Measurements from ENCODE around the gene ALDH4A1.
"Not testable (repeated sequence)": the region's sequence is repeated elsewhere in the genome, so short reads cannot be mapped to it uniquely, and the experiment has no call there.

The ALDH4A1 gene

GRCh38 chr1:18900303-18900841 is 2.0 kb downstream of the ALDH4A1 start:
- no peak for DNase-seq (ENCODE audit: low read depth)

DNA sequence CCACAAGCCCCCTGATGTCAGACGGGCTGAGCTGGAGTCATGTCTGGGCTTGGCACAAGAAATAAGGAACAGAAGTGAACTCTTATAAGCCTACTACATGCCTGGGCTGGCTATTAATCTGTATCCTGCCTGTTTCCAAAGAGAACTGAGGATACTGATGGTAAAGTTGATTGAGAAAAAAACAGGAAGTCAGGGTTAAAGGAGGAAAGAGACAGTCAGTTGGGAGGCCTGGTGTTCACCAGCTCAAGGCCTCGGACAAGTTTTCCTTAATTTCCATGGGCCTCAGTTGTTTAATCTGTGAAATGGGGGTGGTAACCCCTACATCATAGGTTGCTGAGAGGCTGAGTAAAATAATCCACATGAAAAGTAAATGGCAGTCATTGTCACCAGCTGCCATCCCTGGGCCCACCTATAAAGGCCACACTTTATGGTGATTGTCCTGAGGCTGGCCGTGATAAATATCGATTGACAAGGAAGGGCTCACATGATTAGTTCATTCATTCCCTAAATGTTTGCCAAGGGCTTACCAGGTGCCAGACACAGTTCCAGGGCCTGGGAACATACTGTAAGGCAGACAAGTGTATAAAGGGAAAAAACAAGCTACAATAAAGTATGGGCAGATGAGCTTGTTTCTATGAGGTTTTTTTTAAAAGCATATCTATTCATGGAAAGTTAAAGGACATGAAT is 2.8 kb downstream of the ALDH4A1 start:
- no peak for DNase-seq (ENCODE audit: low read depth)

GRCh38 chr1:18898567-18898966 is 3.8 kb downstream of the ALDH4A1 start:
- DNase-seq (ENCODE audit: low read depth), result no peak

DNA sequence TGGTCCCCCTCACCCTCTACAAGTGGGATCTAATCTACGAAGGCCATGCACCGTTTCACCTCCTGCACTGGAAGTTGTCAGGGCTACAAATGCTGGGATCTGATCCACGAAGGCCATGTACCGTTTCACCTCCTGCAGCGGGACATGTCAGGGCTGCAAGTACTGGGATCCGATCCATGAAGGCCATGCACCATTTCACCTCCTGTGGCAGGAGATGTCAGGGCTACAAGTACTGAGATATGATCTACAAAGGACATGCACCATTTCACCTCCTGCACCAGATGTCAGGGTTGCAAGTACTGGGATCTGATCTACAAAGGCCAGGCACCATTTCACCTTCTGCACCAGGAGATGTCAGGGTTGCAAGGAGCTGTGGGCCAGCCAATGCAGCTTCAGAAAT is 7.0 kb downstream of the ALDH4A1 start:
- DNase-seq (ENCODE audit: low read depth), result no peak

- no peak for DNase-seq (ENCODE audit: low read depth)
Measured at GRCh38 chr1:18893120-18893519, 9.2 kb downstream of the ALDH4A1 start.

- DNase-seq (ENCODE audit: low read depth), result not testable (repeated sequence)
Measured at GRCh38 chr1:18891858-18892257, 10.5 kb downstream of the ALDH4A1 start.

- DNase-seq (ENCODE audit: low read depth), result no peak
Measured at GRCh38 chr1:18891426-18891780, 11.0 kb downstream of the ALDH4A1 start.

DNA sequence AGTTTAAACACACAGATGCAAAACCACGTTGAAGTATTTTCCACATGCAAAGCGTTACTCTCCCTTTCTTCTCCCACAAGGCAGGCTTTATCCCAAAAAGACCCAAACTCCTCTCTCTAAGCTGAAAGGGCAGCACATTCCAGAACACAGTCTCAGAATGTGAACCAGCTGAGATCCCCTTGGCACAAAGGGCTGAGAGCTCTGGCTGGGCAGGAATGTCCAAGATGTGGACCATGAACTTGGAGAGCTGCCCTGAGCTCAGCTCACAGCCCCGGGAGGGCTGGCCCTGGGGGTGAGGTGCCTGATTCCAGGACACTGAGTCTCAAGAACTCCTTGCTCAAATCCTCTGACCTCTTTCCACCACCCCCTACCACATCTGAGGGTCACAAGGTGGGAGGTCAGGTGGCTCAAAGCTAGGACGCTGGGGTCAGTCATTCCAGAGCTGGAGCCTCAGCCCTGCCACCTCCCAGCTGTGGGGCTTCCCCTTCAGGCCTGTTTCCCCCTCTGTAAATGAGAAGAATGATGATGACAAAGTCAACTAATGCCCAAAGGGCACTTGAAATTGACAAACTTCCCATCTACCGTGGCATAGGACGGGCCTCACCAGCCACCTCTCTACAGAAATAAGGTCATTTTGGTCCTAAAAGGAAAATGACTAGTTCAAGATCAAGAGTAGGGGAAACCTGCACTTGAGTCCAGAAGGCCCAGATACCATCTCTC is 11.5 kb downstream of the ALDH4A1 start:
- no peak for DNase-seq (ENCODE audit: low read depth)

- no peak for DNase-seq (ENCODE audit: low read depth)
Measured at GRCh38 chr1:18886003-18886335, 16.4 kb downstream of the ALDH4A1 start.

DNA sequence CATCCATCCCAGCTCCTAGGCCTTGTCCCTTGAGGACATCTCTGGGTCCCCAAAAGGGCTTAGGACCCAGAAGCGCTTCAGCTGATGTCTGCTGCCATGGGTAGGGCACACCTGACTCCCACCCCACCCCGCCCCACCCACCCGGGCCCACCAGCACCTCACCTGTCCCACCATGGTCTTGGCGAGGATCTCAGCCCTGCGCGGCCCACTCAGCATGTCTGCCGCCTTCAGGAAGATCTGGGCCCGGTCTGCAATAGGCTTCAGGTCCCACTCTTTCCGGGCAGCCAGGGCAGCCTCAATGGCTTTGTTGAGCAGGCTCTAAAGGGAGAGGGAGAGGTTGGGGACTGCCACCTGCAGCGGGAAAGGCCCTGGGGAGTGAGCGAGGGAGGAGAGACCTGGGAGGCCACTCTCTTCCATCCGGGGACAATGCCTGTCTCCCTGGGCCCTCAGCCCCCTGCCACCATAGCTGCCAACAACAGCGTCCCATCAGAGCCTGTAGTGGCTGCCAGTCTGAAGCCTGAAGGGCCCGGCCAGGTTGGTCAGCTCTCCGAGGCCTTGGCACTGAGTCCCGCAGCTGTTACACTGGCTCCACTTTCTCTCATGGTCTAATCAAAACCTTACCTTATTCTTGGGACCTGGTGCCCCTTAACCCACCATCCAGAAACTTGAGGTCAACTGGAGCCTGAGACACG is 16.9 kb downstream of the ALDH4A1 start:
- DNase-seq (ENCODE audit: low read depth), result no peak

DNA sequence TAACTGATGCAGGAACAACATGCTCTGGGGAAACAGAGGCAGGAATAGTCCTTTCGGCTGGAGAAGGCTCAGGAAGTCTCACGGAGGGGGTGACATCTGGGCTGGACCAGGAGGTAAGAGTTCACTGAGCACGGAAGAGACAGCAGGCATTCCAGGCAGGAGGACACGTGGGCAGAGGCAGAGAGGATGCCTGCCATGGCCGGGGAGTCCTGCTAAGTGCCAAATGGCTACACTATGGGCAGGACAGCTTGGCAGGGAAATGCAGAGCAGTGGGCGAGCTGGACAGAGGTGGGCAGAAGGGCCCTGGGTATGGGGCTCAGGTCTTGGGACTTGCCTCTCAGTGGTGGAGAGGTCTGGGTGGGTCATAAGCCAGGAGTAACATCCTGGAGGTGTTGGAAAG is 17.6 kb downstream of the ALDH4A1 start:
- no peak for DNase-seq (ENCODE audit: low read depth)

DNA sequence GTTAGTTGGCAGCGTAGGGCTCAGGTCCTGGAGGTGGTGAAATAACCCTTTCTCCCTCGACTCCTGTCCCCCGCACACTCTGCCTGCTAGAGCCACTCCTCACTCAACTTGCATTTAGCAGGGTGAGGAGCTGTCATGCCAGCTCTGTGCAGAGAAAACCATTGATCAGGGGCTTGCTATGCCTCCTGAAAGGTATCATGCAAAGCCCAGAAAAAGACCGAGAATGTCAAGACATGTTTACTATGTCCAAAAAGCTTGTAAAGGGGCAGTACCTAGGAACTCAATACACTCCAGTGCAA is 18.0 kb downstream of the ALDH4A1 start:
- DNase-seq (ENCODE audit: low read depth), result no peak

DNA sequence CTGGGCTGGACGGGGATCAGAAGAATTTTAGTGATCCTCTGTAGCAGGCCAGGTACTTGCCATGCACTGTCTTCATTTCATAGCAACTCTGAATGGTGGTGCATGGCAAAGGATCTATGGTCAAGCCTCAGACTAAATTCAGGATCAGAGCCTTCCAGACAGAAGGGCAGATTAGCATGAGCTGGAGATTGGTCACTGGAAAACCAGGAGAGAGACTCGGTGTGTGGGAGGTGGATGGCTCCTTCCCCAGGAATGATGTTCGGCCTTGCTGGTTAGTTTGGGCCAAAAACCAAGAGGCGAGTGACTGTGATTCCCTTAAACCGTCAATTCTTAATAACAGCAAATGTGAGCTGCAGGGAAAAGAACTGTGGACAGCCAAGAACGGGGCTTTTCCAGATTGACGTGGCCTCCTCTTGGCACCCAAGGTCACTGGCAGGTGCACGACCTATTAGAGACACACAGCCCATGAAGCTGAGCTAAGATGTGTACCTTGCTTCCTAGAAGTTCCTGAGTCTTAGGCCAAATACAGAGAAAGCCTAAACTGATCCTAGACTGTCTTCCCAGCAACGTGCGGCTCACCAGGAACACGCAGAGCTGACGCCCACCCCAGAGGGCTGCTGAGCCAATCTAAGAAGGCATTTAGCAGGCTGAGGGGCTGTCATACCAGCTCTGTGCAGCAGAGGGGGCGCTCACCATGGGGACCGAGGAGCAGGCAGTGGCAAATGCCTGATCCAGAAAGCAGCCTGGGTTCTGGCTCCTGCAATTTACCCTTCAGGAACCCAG is 18.5 kb downstream of the ALDH4A1 start:
- DNase-seq (ENCODE audit: low read depth), result peak; percentile 32

DNA sequence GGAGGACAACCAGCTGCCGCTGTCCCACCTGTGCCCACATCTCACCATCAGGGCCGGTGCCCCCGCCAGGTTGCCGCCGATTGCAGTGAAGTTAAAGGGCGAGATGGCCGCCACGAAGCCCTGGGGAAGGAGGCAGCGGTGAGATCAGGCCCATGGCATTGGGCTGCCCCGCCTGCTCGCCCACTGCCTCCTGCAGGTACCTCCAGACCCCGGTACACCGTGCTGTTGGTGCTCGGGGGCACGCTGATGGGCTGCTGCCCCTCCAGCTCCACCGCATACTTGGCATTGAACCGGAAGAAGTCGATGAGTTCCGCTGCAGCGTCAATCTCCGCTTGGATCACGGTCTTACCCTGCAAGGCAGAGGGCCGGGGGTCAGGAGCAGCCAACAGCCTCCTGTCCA is 19.3 kb downstream of the ALDH4A1 start:
- no peak for DNase-seq (ENCODE audit: low read depth)

DNA sequence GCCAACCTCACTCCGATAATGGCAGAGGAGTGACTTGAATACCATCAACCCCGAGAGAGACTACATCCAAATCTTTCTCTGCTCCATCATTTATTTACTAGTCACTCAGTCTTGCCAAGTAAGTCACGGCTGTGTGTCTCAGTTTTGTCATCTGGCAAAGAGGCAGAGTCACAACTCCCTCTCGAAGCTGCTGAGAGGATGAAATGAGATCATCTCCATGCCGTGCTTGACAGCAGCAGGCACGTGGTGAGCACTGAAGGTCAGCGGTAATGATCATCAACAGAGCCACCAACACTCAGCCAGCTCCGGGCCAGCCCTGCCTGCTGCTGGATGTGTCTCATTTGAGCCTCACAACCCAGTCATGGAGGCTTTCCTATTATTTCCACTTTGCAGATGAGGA is 19.9 kb downstream of the ALDH4A1 start:
- DNase-seq (ENCODE audit: low read depth), result no peak

DNA sequence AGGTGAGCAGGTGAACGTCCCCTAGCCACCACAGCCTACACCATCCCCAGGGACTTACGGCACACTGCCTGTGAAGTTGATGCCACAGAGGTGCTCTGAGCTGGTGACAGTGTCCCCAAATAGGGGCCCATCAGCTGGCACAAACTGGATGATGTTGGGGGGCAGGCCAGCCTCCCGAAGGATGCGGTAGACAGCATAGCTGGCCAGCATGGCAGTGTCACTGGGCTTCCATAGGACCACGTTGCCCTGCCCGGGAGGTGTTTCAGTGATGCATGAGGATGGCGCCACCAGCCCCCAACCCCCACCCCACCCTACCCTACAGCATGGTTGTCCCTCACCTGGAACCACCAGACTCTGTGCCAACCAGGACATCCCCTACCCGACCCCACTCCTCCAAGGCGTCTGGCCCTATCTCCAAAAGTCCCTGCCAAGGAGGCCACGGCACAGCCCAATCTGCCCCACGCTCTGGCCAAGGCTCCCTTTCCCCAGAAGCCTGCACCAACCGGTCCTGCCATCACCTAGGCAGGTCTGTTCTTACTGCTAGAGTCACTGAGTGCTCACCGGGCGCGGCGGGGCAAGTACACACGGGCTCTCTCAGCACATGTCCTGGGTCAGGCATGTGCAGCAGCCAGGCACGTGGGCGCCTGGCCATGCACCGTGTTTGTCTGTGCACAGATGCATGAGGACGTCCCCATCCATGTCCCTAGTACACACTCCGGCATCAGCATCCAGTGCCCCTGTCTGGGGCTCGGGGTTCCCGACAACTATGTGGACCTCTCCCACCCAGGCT is 20.5 kb downstream of the ALDH4A1 start:
- no peak for DNase-seq (ENCODE audit: low read depth)

GRCh38 chr1:18881164-18881563 is 21.2 kb downstream of the ALDH4A1 start:
- no peak for DNase-seq (ENCODE audit: low read depth)

DNA sequence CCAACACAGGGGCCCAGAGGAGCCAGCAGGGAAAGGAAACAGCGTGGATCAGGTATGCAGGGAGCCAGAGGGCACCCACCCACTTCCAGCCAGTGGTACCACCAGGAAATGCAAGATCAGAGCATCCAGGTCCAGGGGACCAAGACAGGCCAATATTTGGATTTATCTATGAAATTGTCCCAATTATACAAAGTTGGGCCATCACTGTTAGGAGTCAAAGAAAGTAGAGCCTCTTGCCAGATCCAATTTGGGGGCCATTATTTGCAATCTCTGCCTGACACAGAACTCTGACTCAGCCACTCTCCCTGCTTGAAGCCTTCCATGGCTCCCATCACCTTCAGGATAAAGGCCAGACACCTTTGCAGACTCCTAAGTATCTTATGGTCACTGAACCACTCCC is 21.8 kb downstream of the ALDH4A1 start:
- DNase-seq (ENCODE audit: low read depth), result no peak

GRCh38 chr1:18879791-18880309 is 22.5 kb downstream of the ALDH4A1 start:
- DNase-seq (ENCODE audit: low read depth), result no peak

- no peak for DNase-seq (ENCODE audit: low read depth)
Measured at GRCh38 chr1:18879215-18879790, 23.1 kb downstream of the ALDH4A1 start.

GRCh38 chr1:18878538-18879214 is 23.7 kb downstream of the ALDH4A1 start:
- DNase-seq (ENCODE audit: low read depth), result no peak

Measured in T-helper 22 cell (primary cell).